Neuronal stem cell (in vitro differentiated cells): ENCODE measurements around the gene JAM2.
A peak's percentile ranks its signal among the peaks of the same experiment; 100 is the strongest.

Experiments used
- DNase-seq: peaks from one replicate; pipeline ENCODE4 v3.0.0-alpha.2; 2013; ENCODE audit warnings: low spot score
- H2AFZ ChIP-seq: one replicate; pipeline ENCODE4 v1.6.1; 2013; ENCODE audit warnings: mild to moderate bottlenecking, low read length, inconsistent platforms
- H2AK5ac ChIP-seq: 2 replicates; pipeline ENCODE4 v1.6.1; 2013; ENCODE audit warnings: low read depth, mild to moderate bottlenecking, inconsistent platforms, low read length, moderate library complexity, mixed read lengths
- H2BK120ac ChIP-seq: 2 replicates; pipeline ENCODE4 v1.6.1; 2013; ENCODE audit warnings: low read depth, mild to moderate bottlenecking, inconsistent platforms, low read length, moderate library complexity, mixed read lengths
- H2BK12ac ChIP-seq: one replicate; pipeline ENCODE4 v1.6.1; 2013; ENCODE audit warnings: low read length, inconsistent platforms
- H2BK15ac ChIP-seq: 2 replicates; pipeline ENCODE4 v1.6.1; 2013; ENCODE audit warnings: mild to moderate bottlenecking, low read length, inconsistent platforms, mixed read lengths
- H2BK5ac ChIP-seq: one replicate; pipeline ENCODE4 v1.6.1; 2013; ENCODE audit warnings: inconsistent platforms, mild to moderate bottlenecking, low read length, moderate library complexity
- H3K14ac ChIP-seq: one replicate; pipeline ENCODE4 v1.6.1; 2013; ENCODE audit warnings: low read length, inconsistent platforms
- H3K18ac ChIP-seq: 2 replicates; pipeline ENCODE4 v1.6.1; 2013; ENCODE audit warnings: low read length, inconsistent platforms
- H3K23ac ChIP-seq: 2 replicates; pipeline ENCODE4 v1.6.1; 2013; ENCODE audit warnings: low read depth, mild to moderate bottlenecking, mixed read lengths, low read length, inconsistent platforms; ENCODE audit not compliant: poor library complexity
- H3K27ac ChIP-seq: replicated peaks from 3 replicates; pipeline ENCODE4 v1.5.1; 2013; ENCODE audit warnings: low read length, inconsistent platforms
- H3K27me3 ChIP-seq, 3 experiments: 2 replicates each; pipeline ENCODE4 v1.6.1; 2013; ENCODE audit warnings: low read length in 3 of 3, mild to moderate bottlenecking in 2 of 3, inconsistent platforms in 1 of 3, low read depth in 1 of 3, mixed read lengths in 1 of 3, moderate library complexity in 1 of 3; ENCODE audit not compliant: control insufficient read depth in 3 of 3, insufficient read depth in 3 of 3
- H3K36me3 ChIP-seq, 2 donors: replicated peaks in 1 of 2; 2 replicates each; pipeline ENCODE4 v1.6.1; 2013; ENCODE audit warnings: low read length in 2 of 2; ENCODE audit not compliant: control insufficient read depth in 2 of 2, insufficient read depth in 2 of 2
- H3K4ac ChIP-seq: 2 replicates; pipeline ENCODE4 v1.6.1; 2013; ENCODE audit warnings: inconsistent platforms, mild to moderate bottlenecking, low read length, moderate library complexity
- H3K4me1 ChIP-seq, 2 donors: 1 replicate in 1 of 2; 2 replicates in 1 of 2; pipeline ENCODE4 v1.6.1; 2013; ENCODE audit warnings: low read length in 2 of 2, low read depth in 1 of 2; ENCODE audit not compliant: control insufficient read depth in 2 of 2, insufficient read depth in 1 of 2
- H3K4me2 ChIP-seq: one replicate; pipeline ENCODE4 v1.6.1; 2013; ENCODE audit warnings: mild to moderate bottlenecking, low read length, inconsistent platforms; ENCODE audit not compliant: insufficient read depth, poor library complexity, severe bottlenecking
- H3K4me3 ChIP-seq, 2 donors: 2 replicates each; pipeline ENCODE4 v1.5.1; 2013; ENCODE audit warnings: low read length in 2 of 2, mild to moderate bottlenecking in 2 of 2, inconsistent platforms in 1 of 2, moderate library complexity in 1 of 2
- H3K79me1 ChIP-seq: one replicate; pipeline ENCODE4 v1.6.1; 2013; ENCODE audit warnings: low read depth, mild to moderate bottlenecking, inconsistent platforms, low read length, moderate library complexity
- H3K9ac ChIP-seq: one replicate; pipeline ENCODE4 v1.6.1; 2013; ENCODE audit warnings: mild to moderate bottlenecking, low read depth, low read length, inconsistent platforms; ENCODE audit not compliant: poor library complexity
- H3K9me3 ChIP-seq, 2 donors: replicated peaks in 1 of 2; 2 replicates each; pipeline versions ENCODE3 to v1.6.1; 2013; ENCODE audit warnings: low read length in 2 of 2, mild to moderate bottlenecking in 2 of 2, inconsistent platforms in 1 of 2, low read depth in 1 of 2, mixed read lengths in 1 of 2, moderate library complexity in 1 of 2; ENCODE audit not compliant: control insufficient read depth in 2 of 2, insufficient read depth in 1 of 2
- H4K8ac ChIP-seq: one replicate; pipeline ENCODE4 v1.6.1; 2013; ENCODE audit warnings: low read depth, mild to moderate bottlenecking, inconsistent platforms, low read length, moderate library complexity
- H4K91ac ChIP-seq: one replicate; pipeline ENCODE4 v1.6.1; 2013; ENCODE audit warnings: low read length, low read depth, mild to moderate bottlenecking, inconsistent platforms; ENCODE audit not compliant: poor library complexity
- WGBS, 2 donors: extraction: QIAGEN DNeasy Blood & Tissue Kit; methylation state at CpG; one replicate each; pipeline ENCODE4 v1.1.7; 2013; ENCODE audit warnings: missing lambda C conversion rate in 2 of 2, mixed read lengths in 1 of 2; ENCODE audit not compliant: insufficient read length in 2 of 2, insufficient replicate concordance in 1 of 2; ENCODE audit errors: extremely low coverage in 2 of 2; 5-methylcytosine and 5-hydroxymethylcytosine counted together

JAM2 gene

GRCh38 chr21:25670726-25671125 lies 31.7 kb downstream of the JAM2 start:
- H3K9me3 ChIP-seq: peaks cover 0 to 9% of the 10 kb centered on the region in 2 donors
- no peak for DNase-seq
- no peaks in the 10 kb centered on the region for H3K79me1 ChIP-seq
- H3K36me3 ChIP-seq: peaks cover 0 to 1% of the 10 kb centered on the region in 2 donors
- no peak overlapping the region for H2BK12ac ChIP-seq
- no peak overlapping the region for H2BK5ac ChIP-seq
- no peak overlapping the region for H3K4me3 ChIP-seq
- H2BK120ac ChIP-seq: no peak overlapping the region
- H2BK15ac ChIP-seq: no peak overlapping the region
- H2AFZ ChIP-seq: no peak overlapping the region
- H4K91ac ChIP-seq: no peak overlapping the region
- no peaks in the 10 kb centered on the region for H3K27me3 ChIP-seq
- no peak overlapping the region for H2AK5ac ChIP-seq
- no peak overlapping the region for H3K14ac ChIP-seq
- no peak overlapping the region for H3K18ac ChIP-seq
- no peak overlapping the region for H4K8ac ChIP-seq
- H3K4ac ChIP-seq: no peak overlapping the region
- no peak overlapping the region for H3K23ac ChIP-seq
- H3K27ac ChIP-seq: no peak overlapping the region
- H3K9ac ChIP-seq: no peak overlapping the region
- H3K4me2 ChIP-seq: no peak overlapping the region
- H3K4me1 ChIP-seq: no peaks in the 10 kb centered on the region

- no peak overlapping the region for H3K4me2 ChIP-seq
- H3K14ac ChIP-seq: no peak overlapping the region
- no peak overlapping the region for H2AFZ ChIP-seq
- no peak for DNase-seq
- no peak overlapping the region for H3K9ac ChIP-seq
- no peak overlapping the region for H4K8ac ChIP-seq
- H3K23ac ChIP-seq: no peak overlapping the region
- H3K36me3 ChIP-seq: no peaks in the 10 kb centered on the region
- no peak overlapping the region for H2BK120ac ChIP-seq
- peaks cover 0 to 12% of the 10 kb centered on the region in 2 donors for H3K9me3 ChIP-seq
- H2AK5ac ChIP-seq: no peak overlapping the region
- no peak overlapping the region for H3K4me3 ChIP-seq
- H3K27me3 ChIP-seq: no peaks in the 10 kb centered on the region
- no peak overlapping the region for H4K91ac ChIP-seq
- H3K4me1 ChIP-seq: no peaks in the 10 kb centered on the region
- no peaks in the 10 kb centered on the region for H3K79me1 ChIP-seq
- no peak overlapping the region for H3K27ac ChIP-seq
- H2BK5ac ChIP-seq: no peak overlapping the region
- no peak overlapping the region for H2BK12ac ChIP-seq
- H2BK15ac ChIP-seq: no peak overlapping the region
- no peak overlapping the region for H3K4ac ChIP-seq
- no peak overlapping the region for H3K18ac ChIP-seq
These were observed 37.4 kb downstream of the JAM2 start for GRCh38 chr21:25676451-25676850.

- Histone ChIP-seq H2AK5ac (no peak overlapping the region), H4K91ac (no peak overlapping the region), H3K4ac (no peak overlapping the region), H4K8ac (no peak overlapping the region), H3K4me2 (no peak overlapping the region), H3K27ac (no peak overlapping the region), H3K27me3 (no peaks in the 10 kb centered on the region), H3K14ac (no peak overlapping the region), H2BK120ac (no peak overlapping the region), H2BK12ac (no peak overlapping the region), H2BK15ac (no peak overlapping the region), H2BK5ac (peak overlapping the region; percentile 70), H3K36me3 (peaks cover 0 to 38% of the 10 kb centered on the region in 2 donors), H3K4me1 (no peaks in the 10 kb centered on the region), H3K79me1 (no peaks in the 10 kb centered on the region), H3K4me3 (peak overlapping the region in 1 of 2 donors; percentile 44), H3K9me3 (peaks cover 0 to 6% of the 10 kb centered on the region in 2 donors), H3K9ac (no peak overlapping the region), H2AFZ (no peak overlapping the region), H3K23ac (no peak overlapping the region), H3K18ac (peak overlapping the region; percentile 60)
- no peak for DNase-seq
- no CpG with 5 or more reads among the region's 9 CpGs for WGBS, 2 donors
These were observed 43.3 kb downstream of the JAM2 start for GRCh38 chr21:25682382-25682781.

GRCh38 chr21:25687787-25688186 lies 48.7 kb downstream of the JAM2 start:
- H2AK5ac ChIP-seq: no peak overlapping the region
- H3K4me2 ChIP-seq: no peak overlapping the region
- H3K4me3 ChIP-seq: no peak overlapping the region
- WGBS, 2 donors: no CpG with 5 or more reads among the region's 4 CpGs
- no peak overlapping the region for H3K9ac ChIP-seq
- no peak for DNase-seq
- no peak overlapping the region for H2BK15ac ChIP-seq
- no peaks in the 10 kb centered on the region for H3K27me3 ChIP-seq
- H4K8ac ChIP-seq: no peak overlapping the region
- H3K4ac ChIP-seq: no peak overlapping the region
- H3K4me1 ChIP-seq: no peaks in the 10 kb centered on the region
- peaks cover 0 to 82% of the 10 kb centered on the region in 2 donors for H3K36me3 ChIP-seq
- H2BK12ac ChIP-seq: no peak overlapping the region
- H4K91ac ChIP-seq: no peak overlapping the region
- no peak overlapping the region for H3K18ac ChIP-seq
- no peak overlapping the region for H3K27ac ChIP-seq
- no peak overlapping the region for H2BK120ac ChIP-seq
- no peaks in the 10 kb centered on the region for H3K9me3 ChIP-seq
- no peaks in the 10 kb centered on the region for H3K79me1 ChIP-seq
- H3K23ac ChIP-seq: no peak overlapping the region
- H3K14ac ChIP-seq: no peak overlapping the region
- H2AFZ ChIP-seq: no peak overlapping the region
- H2BK5ac ChIP-seq: no peak overlapping the region
